H9 (cell line): ENCODE measurements around the gene DENND1A. TPM values are rescaled to one million over a fixed set of nuclear protein-coding genes. Genes with fewer than 3 reads are reported as not detected.
A peak's percentile ranks its signal among the peaks of the same experiment; 100 is the strongest.

ENCODE experiments used
- DNase-seq: peaks from one replicate; pipeline ENCODE4 v3.0.0-alpha.2; 2017
- H2AFZ ChIP-seq: one replicate; pipeline ENCODE4 v1.6.1; 2013; ENCODE audit warnings: mild to moderate bottlenecking, low read length, control low read depth, moderate library complexity
- H2AK5ac ChIP-seq: 2 replicates; pipeline ENCODE4 v1.6.1; 2013; ENCODE audit warnings: low read length, control low read depth, mixed read lengths; ENCODE audit not compliant: insufficient read length
- H2BK120ac ChIP-seq: one replicate; pipeline ENCODE4 v1.6.1; 2013; ENCODE audit warnings: low read depth, mild to moderate bottlenecking, low read length, control low read depth, inconsistent platforms; ENCODE audit not compliant: poor library complexity, severe bottlenecking
- H2BK12ac ChIP-seq: 2 replicates; pipeline ENCODE4 v1.6.1; 2013; ENCODE audit warnings: low read length, control low read depth, mixed read lengths, low read depth; ENCODE audit not compliant: insufficient read length
- H2BK15ac ChIP-seq: 2 replicates; pipeline ENCODE4 v1.6.1; 2013; ENCODE audit warnings: low read depth, low read length, control low read depth
- H2BK20ac ChIP-seq: one replicate; pipeline ENCODE4 v1.6.1; 2013; ENCODE audit warnings: low read depth, mild to moderate bottlenecking, low read length, control low read depth, inconsistent platforms; ENCODE audit not compliant: poor library complexity, severe bottlenecking
- H2BK5ac ChIP-seq: 2 replicates; pipeline ENCODE4 v1.6.1; 2013; ENCODE audit warnings: low read length, control low read depth, mixed read lengths; ENCODE audit not compliant: insufficient read length
- H3K14ac ChIP-seq: 2 replicates; pipeline ENCODE4 v1.6.1; 2013; ENCODE audit warnings: low read length, control low read depth; ENCODE audit not compliant: insufficient read depth
- H3K18ac ChIP-seq: 2 replicates; pipeline ENCODE4 v1.6.1; 2013; ENCODE audit warnings: low read depth, mild to moderate bottlenecking, mixed read lengths, low read length, control low read depth; ENCODE audit not compliant: insufficient read length
- H3K23ac ChIP-seq: 2 replicates; pipeline ENCODE4 v1.6.1; 2013; ENCODE audit warnings: low read length, control low read depth, mixed read lengths, low read depth; ENCODE audit not compliant: insufficient read length
- H3K23me2 ChIP-seq: 2 replicates; pipeline ENCODE4 v1.6.1; 2013; ENCODE audit warnings: low read depth, mild to moderate bottlenecking, mixed read lengths, low read length, control low read depth; ENCODE audit not compliant: insufficient read length, poor library complexity, severe bottlenecking
- H3K27ac ChIP-seq: 2 replicates; pipeline ENCODE4 v1.5.1; 2013; ENCODE audit warnings: low read length, control low read depth, mixed read lengths, low read depth; ENCODE audit not compliant: insufficient read length
- H3K27me3 ChIP-seq: 2 replicates; pipeline ENCODE4 v1.6.1; 2013; ENCODE audit warnings: low read length, control low read depth, inconsistent platforms; ENCODE audit not compliant: insufficient read depth
- H3K4ac ChIP-seq: 2 replicates; pipeline ENCODE4 v1.6.1; 2013; ENCODE audit warnings: low read depth, mild to moderate bottlenecking, control low read depth, inconsistent platforms, low read length, moderate library complexity
- H3K4me1 ChIP-seq: 2 replicates; pipeline ENCODE4 v1.6.1; 2013; ENCODE audit warnings: low read length, control low read depth, inconsistent platforms; ENCODE audit not compliant: insufficient read depth
- H3K4me2 ChIP-seq: 2 replicates; pipeline ENCODE4 v1.6.1; 2013; ENCODE audit warnings: low read length, control low read depth, mixed read lengths; ENCODE audit not compliant: insufficient read length, insufficient read depth
- H3K56ac ChIP-seq: 2 replicates; pipeline ENCODE4 v1.6.1; 2013; ENCODE audit warnings: low read depth, mild to moderate bottlenecking, mixed read lengths, low read length, control low read depth; ENCODE audit not compliant: insufficient read length
- H3K79me1 ChIP-seq: 2 replicates; pipeline ENCODE4 v1.6.1; 2013; ENCODE audit warnings: low read depth, mild to moderate bottlenecking, moderate library complexity, low read length, control low read depth, inconsistent platforms; ENCODE audit not compliant: insufficient read depth, poor library complexity, severe bottlenecking
- H3K79me2 ChIP-seq: 2 replicates; pipeline ENCODE4 v1.6.1; 2013; ENCODE audit warnings: low read length, control low read depth, inconsistent platforms; ENCODE audit not compliant: insufficient read depth
- H3K9ac ChIP-seq: 2 replicates; pipeline ENCODE4 v1.6.1; 2013; ENCODE audit warnings: low read length, control low read depth, mixed read lengths; ENCODE audit not compliant: insufficient read length; ENCODE audit errors: extremely low read depth
- H3K9me3 ChIP-seq: one replicate; pipeline ENCODE4 v1.6.1; 2013; ENCODE audit warnings: low read depth, low read length, inconsistent platforms; ENCODE audit not compliant: control insufficient read depth
- H3T11ph ChIP-seq: one replicate; pipeline ENCODE4 v1.6.1; 2013; ENCODE audit warnings: mild to moderate bottlenecking, low read length, control low read depth, inconsistent platforms
- H4K20me1 ChIP-seq: one replicate; pipeline ENCODE4 v1.6.1; 2013; ENCODE audit not compliant: control insufficient read depth, insufficient read length, insufficient read depth
- H4K5ac ChIP-seq: 2 replicates; pipeline ENCODE4 v1.6.1; 2013; ENCODE audit warnings: low read depth, mild to moderate bottlenecking, mixed read lengths, low read length, control low read depth; ENCODE audit not compliant: insufficient read length
- H4K8ac ChIP-seq: replicated peaks from 2 replicates; pipeline ENCODE4 v1.6.1; 2013; ENCODE audit warnings: low read length, control low read depth, mixed read lengths, low read depth; ENCODE audit not compliant: insufficient read length
- H4K91ac ChIP-seq: 2 replicates; pipeline ENCODE4 v1.6.1; 2013; ENCODE audit warnings: low read depth, mild to moderate bottlenecking, moderate library complexity, mixed read lengths, low read length, control low read depth; ENCODE audit not compliant: insufficient read length
- H3K27ac Mint-ChIP-seq, 3 experiments: 2 replicates in 2 of 3; 3 replicates in 1 of 3; pipeline ENCODE4 v1.8.0; 2020 to 2021; ENCODE audit warnings: mixed read lengths in 3 of 3, mild to moderate bottlenecking in 1 of 3, moderate library complexity in 1 of 3
- H3K27me3 Mint-ChIP-seq: 2 replicates; pipeline ENCODE4 v1.8.0; 2021; ENCODE audit warnings: low read depth, mild to moderate bottlenecking, moderate library complexity, mixed read lengths
- H3K36me3 Mint-ChIP-seq, 3 experiments: 2 replicates in 2 of 3; 3 replicates in 1 of 3; pipeline ENCODE4 v1.8.0; 2020 to 2021; ENCODE audit warnings: low read depth in 3 of 3, mixed read lengths in 3 of 3; ENCODE audit not compliant: insufficient read depth in 1 of 3
- H3K4me1 Mint-ChIP-seq, 2 experiments: 2 replicates each; pipeline ENCODE4 v1.8.0; 2020; ENCODE audit warnings: mixed read lengths in 2 of 2
- H3K4me3 Mint-ChIP-seq, 2 experiments: 2 replicates in 1 of 2; 3 replicates in 1 of 2; pipeline ENCODE4 v1.8.0; 2020 to 2021; ENCODE audit warnings: mild to moderate bottlenecking in 2 of 2, mixed read lengths in 2 of 2, moderate library complexity in 1 of 2
- H3K9me3 Mint-ChIP-seq, 2 experiments: 2 replicates in 1 of 2; 3 replicates in 1 of 2; pipeline ENCODE4 v1.8.0; 2020; ENCODE audit warnings: mild to moderate bottlenecking in 2 of 2, mixed read lengths in 2 of 2, moderate library complexity in 1 of 2
- CTCF ChIP-seq: fragments of 200-600 bp; sonication (generic); conservative IDR thresholded peaks from 3 replicates; pipeline ENCODE4 v1.8.0; 2021; ENCODE audit warnings: antibody characterized with exemption, mild to moderate bottlenecking
- WGBS: extraction: QIAGEN DNeasy Blood & Tissue Kit; methylation state at CpG from one replicate; pipeline ENCODE4 v1.1.7; 2013; ENCODE audit warnings: missing lambda C conversion rate, low lambda C conversion rate, mixed read lengths; ENCODE audit not compliant: insufficient read length; ENCODE audit errors: extremely low coverage; 5-methylcytosine and 5-hydroxymethylcytosine counted together
- total RNA-seq: library from RNA; stranded (reverse); gene quantifications from 2 replicates; pipeline ENCODE4 v1.2.1, GENCODE V29; 2021

The DENND1A gene
- total RNA-seq, 1 experiment from 2014 or later: 20.4 TPM

- Mint-ChIP-seq H3K9me3 (no peaks in the 10 kb centered on the region), H3K4me1 (peaks cover 16 to 22% of the 10 kb centered on the region in 2 experiments), H3K4me3 (no peak overlapping the region), H3K27ac (peak overlapping the region in 2 of 3 experiments; percentile 36 to 62; a peak in 2 of 7 replicates), H3K27me3 (peaks cover 2% of the 10 kb centered on the region; the same call in 1 of the 2 replicates), H3K36me3 (peaks cover 0 to 4% (median 0%) of the 10 kb centered on the region in 3 experiments; a peak in 2 of 7 replicates)
- no peaks in the 10 kb centered on the region for H3K9me3 ChIP-seq
- H2AK5ac ChIP-seq: no peak overlapping the region
- no peak overlapping the region for H3T11ph ChIP-seq
- no peak overlapping the region for H3K27ac ChIP-seq
- no CpG with 5 or more reads among the region's 10 CpGs for WGBS
- no peaks in the 10 kb centered on the region for H3K79me2 ChIP-seq
- H2AFZ ChIP-seq: no peak overlapping the region
- no peak overlapping the region for H3K18ac ChIP-seq
- no peaks in the 10 kb centered on the region for H3K23me2 ChIP-seq
- H2BK120ac ChIP-seq: no peak overlapping the region
- H3K79me1 ChIP-seq: no peaks in the 10 kb centered on the region
- no peak overlapping the region for H3K4ac ChIP-seq
- no peak overlapping the region for H3K23ac ChIP-seq
- no peaks in the 10 kb centered on the region for H4K20me1 ChIP-seq
- H2BK12ac ChIP-seq: no peak overlapping the region
- peak; percentile 35 for DNase-seq
- no peaks in the 10 kb centered on the region for H3K4me1 ChIP-seq
- H2BK20ac ChIP-seq: no peak overlapping the region
- no peak for TF ChIP-seq CTCF
- H3K56ac ChIP-seq: no peak overlapping the region
- H4K5ac ChIP-seq: no peak overlapping the region
- H2BK15ac ChIP-seq: no peak overlapping the region
- no peaks in the 10 kb centered on the region for H3K27me3 ChIP-seq
- no peak overlapping the region for H4K91ac ChIP-seq
- no peak overlapping the region for H2BK5ac ChIP-seq
- H4K8ac ChIP-seq: no peak overlapping the region
- no peak overlapping the region for H3K9ac ChIP-seq
- no peak overlapping the region for H3K4me2 ChIP-seq
- no peak overlapping the region for H3K14ac ChIP-seq
Observed at GRCh38 chr9:123445981-123446610, 483.8 kb downstream of the DENND1A start.
